Cardiac fibroblast (primary cell): Measurements from ENCODE around the gene ST6GALNAC3.

ENCODE experiments used
- DNase-seq, 2 donors: peaks; one replicate each; pipeline versions ENCODE4 v3.0.0 to v3.0.0-alpha.2; 2010; ENCODE audit warnings: low read depth in 2 of 2
- H3K4me3 ChIP-seq, 2 donors: replicated peaks in 1 of 2; 1 replicate in 1 of 2; 2 replicates in 1 of 2; pipeline ENCODE4 v1.5.1; 2011; ENCODE audit warnings: low read depth in 2 of 2, low read length in 2 of 2, mild to moderate bottlenecking in 2 of 2, moderate library complexity in 1 of 2
- TF ChIP-seq, protein P1 (sequence below): IDR thresholded peaks from one replicate; pipeline ENCODE4 v1.5.1; 2011; ENCODE audit warnings: low read depth, mild to moderate bottlenecking, low read length, inconsistent platforms

The ST6GALNAC3 gene

DNA sequence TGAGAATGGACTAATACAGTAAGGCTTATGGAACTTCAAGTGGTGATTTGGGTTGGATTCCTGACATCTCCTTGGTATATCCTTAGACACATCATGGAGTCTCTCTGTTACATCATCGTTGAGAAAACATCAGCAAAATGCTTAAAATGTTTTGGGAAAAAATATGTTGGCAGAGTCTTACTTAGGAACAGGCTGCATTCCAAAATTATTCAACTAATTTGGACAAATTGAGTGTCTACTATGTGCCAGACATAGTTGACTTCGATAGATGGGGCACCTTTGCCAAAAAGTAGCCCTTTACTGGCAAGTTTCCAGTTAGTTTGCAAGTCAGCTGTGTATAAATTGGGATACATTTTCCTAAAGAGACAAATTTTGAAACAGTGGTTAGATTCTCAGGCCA lies 539.3 kb downstream of the ST6GALNAC3 start:
- no peak overlapping the region for H3K4me3 ChIP-seq
- TF ChIP-seq, protein P1, sequence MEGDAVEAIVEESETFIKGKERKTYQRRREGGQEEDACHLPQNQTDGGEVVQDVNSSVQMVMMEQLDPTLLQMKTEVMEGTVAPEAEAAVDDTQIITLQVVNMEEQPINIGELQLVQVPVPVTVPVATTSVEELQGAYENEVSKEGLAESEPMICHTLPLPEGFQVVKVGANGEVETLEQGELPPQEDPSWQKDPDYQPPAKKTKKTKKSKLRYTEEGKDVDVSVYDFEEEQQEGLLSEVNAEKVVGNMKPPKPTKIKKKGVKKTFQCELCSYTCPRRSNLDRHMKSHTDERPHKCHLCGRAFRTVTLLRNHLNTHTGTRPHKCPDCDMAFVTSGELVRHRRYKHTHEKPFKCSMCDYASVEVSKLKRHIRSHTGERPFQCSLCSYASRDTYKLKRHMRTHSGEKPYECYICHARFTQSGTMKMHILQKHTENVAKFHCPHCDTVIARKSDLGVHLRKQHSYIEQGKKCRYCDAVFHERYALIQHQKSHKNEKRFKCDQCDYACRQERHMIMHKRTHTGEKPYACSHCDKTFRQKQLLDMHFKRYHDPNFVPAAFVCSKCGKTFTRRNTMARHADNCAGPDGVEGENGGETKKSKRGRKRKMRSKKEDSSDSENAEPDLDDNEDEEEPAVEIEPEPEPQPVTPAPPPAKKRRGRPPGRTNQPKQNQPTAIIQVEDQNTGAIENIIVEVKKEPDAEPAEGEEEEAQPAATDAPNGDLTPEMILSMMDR, result no peak
- no peak for DNase-seq

DNA sequence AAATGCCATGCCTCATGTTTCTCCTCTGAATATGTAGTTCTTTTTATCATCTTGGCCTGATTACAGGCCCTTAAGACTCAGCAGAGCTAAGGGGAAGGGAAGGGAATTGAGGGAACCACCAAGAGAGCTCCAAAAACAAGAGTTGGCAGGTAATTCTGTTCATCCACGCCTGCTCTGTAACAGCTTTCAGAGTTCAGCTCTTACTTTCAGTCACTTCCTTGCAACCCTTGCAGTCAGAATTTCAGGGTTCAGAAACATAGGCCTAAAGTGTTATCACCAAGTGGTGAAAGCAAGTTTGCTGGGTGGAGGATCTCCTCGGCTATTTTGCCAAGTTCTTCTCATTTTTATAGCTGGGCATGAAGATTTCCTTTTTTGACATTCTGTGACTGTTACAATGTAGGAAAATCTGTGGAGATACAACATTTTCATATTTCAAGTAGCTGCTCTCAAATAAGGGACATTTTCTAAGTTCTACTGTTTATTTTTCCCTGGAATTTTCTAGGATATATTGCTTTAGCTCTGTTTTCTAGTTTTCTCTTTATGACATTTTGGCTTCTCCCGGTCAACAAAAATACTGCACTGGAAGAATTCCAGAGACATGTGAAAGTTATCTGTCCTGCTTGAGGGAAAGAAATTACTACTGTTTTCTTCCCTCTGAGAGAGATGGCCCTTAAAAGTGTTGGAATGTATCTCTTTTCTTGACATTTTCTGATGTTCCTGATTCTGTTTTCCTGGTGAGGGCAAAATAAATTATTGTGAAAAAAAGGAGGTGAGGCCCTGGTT lies 540.9 kb downstream of the ST6GALNAC3 start:
- DNase-seq, result no peak
- no peak overlapping the region for H3K4me3 ChIP-seq
- TF ChIP-seq, protein P1, result no peak

DNA sequence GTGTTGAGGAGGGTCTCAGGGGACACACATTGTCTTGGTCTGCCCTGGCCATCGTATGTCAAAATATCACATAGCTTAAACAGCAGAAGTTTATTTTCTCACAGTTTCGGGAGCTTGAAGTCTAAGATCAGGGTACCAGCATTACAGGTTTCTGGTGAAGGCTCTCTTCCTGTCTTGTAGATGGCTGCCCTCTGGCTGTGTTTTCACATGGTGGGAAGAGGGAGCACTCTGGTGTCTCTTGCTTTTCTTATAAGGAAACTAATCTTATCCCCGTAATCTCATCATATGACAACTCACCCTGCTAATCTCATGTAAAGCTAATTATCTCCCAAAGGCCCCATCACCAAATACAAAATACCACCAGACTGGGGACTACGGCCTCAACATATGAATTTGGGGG lies 545.8 kb downstream of the ST6GALNAC3 start:
- TF ChIP-seq, protein P1, result no peak
- no peak for DNase-seq
- no peak overlapping the region for H3K4me3 ChIP-seq

DNA sequence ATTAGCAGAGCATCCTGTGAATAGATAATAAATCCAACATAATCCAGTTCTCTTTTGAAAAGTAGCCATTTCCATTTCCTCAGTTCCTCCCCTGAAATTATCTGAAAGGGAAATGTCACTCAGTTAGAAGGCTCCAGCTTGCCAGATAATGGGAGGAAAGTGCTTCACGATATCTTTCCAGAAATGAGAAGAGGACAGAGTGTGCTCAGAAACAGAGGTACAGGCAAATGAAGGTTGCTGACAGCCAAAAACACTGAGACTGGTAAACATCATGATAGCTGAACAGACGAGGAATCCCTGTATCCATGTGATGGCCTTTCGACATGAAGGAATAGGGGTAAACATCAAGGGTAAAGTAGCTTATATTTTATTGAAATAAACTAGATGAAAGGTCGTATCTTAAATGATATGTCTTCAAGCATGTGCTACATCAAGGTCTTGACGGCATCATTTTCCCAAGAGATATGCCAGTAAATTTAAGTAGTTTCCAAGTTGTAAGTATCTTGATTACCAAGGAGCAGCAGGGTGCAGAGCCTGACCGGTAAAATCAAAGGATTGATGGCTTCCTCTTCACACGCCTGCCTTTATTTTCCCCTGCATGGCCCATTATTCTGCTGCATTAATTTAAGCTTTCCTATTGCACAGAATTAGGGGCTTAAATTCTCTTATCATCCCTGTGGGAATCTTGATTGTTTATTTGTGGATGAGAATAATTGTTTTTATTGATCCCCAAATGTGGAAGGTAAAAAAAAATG lies 548.4 kb downstream of the ST6GALNAC3 start:
- no peak for DNase-seq
- TF ChIP-seq, protein P1, result no peak
- H3K4me3 ChIP-seq, result no peak overlapping the region

DNA sequence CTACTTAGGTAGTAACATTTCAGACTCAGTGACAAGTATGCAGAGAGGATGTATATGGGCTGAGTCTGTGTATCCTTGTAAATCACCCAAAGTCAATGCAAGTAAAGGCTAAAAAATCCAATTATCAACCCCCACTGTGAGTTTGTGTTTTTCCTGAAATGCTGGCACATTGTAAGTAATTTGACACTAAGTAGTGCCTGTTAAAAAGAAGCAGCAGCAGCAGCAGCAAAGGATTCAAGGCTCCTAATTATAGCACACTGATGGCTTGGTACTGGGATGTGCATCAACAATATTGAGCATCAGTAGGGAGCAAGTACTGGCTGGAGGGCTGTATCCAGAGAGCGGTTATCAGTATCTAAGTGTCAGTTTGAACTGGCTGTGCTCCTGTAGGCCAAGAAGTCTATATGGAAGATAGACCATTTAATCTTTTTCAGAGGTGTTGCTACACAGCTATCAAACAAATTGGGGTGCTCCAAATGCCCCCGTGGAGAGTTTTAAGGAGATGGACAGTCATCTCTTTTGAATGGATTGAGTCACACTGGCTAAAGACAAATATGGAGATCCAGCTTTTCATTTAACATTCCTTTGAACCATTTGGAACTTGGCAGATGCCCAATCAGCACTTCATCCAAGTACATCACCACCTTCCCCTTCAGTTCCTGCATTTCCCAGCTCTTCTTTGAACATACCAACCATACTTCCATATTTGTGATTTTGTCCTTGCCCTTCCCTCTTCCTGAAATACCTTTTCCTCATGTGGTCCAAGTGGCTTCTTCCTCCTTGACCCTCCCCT lies 551.5 kb downstream of the ST6GALNAC3 start:
- DNase-seq, result no peak
- no peak overlapping the region for H3K4me3 ChIP-seq
- TF ChIP-seq, protein P1, result no peak

DNA sequence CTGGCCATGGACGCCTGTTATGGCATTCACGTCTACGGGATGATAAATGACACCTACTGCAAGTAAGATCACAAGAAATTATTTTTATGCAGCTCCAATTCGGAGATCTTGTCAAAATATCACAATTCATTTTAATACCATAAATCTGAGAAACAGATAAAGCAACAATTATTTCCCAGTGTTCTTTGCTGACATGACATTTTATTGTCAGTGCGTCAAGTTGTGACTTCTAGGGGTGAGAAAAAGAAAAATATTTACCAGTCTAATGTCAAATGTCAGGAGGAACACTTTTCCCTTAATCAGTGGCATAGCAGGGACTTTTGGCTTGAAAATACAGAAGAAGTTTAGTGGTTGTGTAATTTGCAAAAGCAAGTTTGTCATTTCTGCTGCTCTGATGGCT lies 553.0 kb downstream of the ST6GALNAC3 start:
- TF ChIP-seq, protein P1, result no peak
- DNase-seq, result no peak
- H3K4me3 ChIP-seq, result no peak overlapping the region
